Stimulated activated naive B cell treated with anti-CD40 and anti-IgM and Interleukin-4, amounts not matched to agents 10 μg/mL and 1 μg/mL and 100 μg/mL, for 72 hours (primary cell): ENCODE results near the gene SLC16A3.
"Not testable (repeated sequence)": the region's sequence is repeated elsewhere in the genome, so short reads cannot be mapped to it uniquely, and the experiment has no call there.

Experiments
- ATAC-seq, 2 donors: fragments of 150-1000 bp; cut with Tn5 transposase; replicated peaks; 2 replicates each; pipeline ENCODE4 v1.10.0; 2021; ENCODE audit warnings: moderate library complexity in 1 of 2
- DNase-seq: peaks from one replicate; pipeline ENCODE4 v3.0.0; 2021
- H3K27ac Mint-ChIP-seq: one replicate; pipeline ENCODE4 v1.8.0; 2022; ENCODE audit warnings: mild to moderate bottlenecking, mixed read lengths
- H3K27me3 Mint-ChIP-seq, 2 donors: one replicate each; pipeline ENCODE4 v1.8.0; 2022; ENCODE audit warnings: mixed read lengths in 2 of 2
- H3K36me3 Mint-ChIP-seq, 2 donors: one replicate each; pipeline ENCODE4 v1.8.0; 2022; ENCODE audit warnings: mixed read lengths in 2 of 2, mild to moderate bottlenecking in 1 of 2
- H3K4me1 Mint-ChIP-seq, 2 donors: one replicate each; pipeline ENCODE4 v1.8.0; 2022; ENCODE audit warnings: mixed read lengths in 2 of 2, mild to moderate bottlenecking in 1 of 2
- H3K4me3 Mint-ChIP-seq, 2 donors: one replicate each; pipeline ENCODE4 v1.8.0; 2022; ENCODE audit warnings: mild to moderate bottlenecking in 2 of 2, mixed read lengths in 2 of 2, moderate library complexity in 1 of 2
- H3K9me3 Mint-ChIP-seq, 2 donors: one replicate each; pipeline ENCODE4 v1.8.0; 2022; ENCODE audit warnings: mixed read lengths in 2 of 2, mild to moderate bottlenecking in 1 of 2

The SLC16A3 gene

GRCh38 chr17:82198092-82198491 lies 30.8 kb upstream of the SLC16A3 start:
- no peak overlapping the region for H3K4me3 Mint-ChIP-seq
- H3K36me3 Mint-ChIP-seq = peaks cover 45 to 48% of the 10 kb centered on the region in 2 donors
- DNase-seq (no peak), ATAC-seq (no peak)
- H3K4me1 Mint-ChIP-seq = peaks cover 8 to 10% of the 10 kb centered on the region in 2 donors
- H3K9me3 Mint-ChIP-seq = no peaks in the 10 kb centered on the region
- no peaks in the 10 kb centered on the region for H3K27me3 Mint-ChIP-seq
- no peak overlapping the region for H3K27ac Mint-ChIP-seq

GRCh38 chr17:82199496-82199895 lies 29.3 kb upstream of the SLC16A3 start:
- peaks cover 35 to 39% of the 10 kb centered on the region in 2 donors for H3K36me3 Mint-ChIP-seq
- H3K4me1 Mint-ChIP-seq = peaks cover 0 to 6% of the 10 kb centered on the region in 2 donors

GRCh38 chr17:82200135-82200534 lies 28.7 kb upstream of the SLC16A3 start:
- no peak overlapping the region for H3K27ac Mint-ChIP-seq
- DNase-seq = no peak
- H3K27me3 Mint-ChIP-seq = no peaks in the 10 kb centered on the region
- no peaks in the 10 kb centered on the region for H3K9me3 Mint-ChIP-seq
- peaks cover 0 to 9% of the 10 kb centered on the region in 2 donors for H3K4me1 Mint-ChIP-seq
- H3K4me3 Mint-ChIP-seq = no peak overlapping the region
- no peak for ATAC-seq
- H3K36me3 Mint-ChIP-seq = peaks cover 33 to 35% of the 10 kb centered on the region in 2 donors

More at GRCh38 chr17:82199496-82199895, 29.3 kb upstream of the SLC16A3 start:
- H3K27me3 Mint-ChIP-seq = no peaks in the 10 kb centered on the region
- H3K9me3 Mint-ChIP-seq = no peaks in the 10 kb centered on the region
- H3K27ac Mint-ChIP-seq = no peak overlapping the region
- DNase-seq (no peak), ATAC-seq (no peak)
- no peak overlapping the region for H3K4me3 Mint-ChIP-seq

- H3K27me3 Mint-ChIP-seq = no peaks in the 10 kb centered on the region
- H3K4me1 Mint-ChIP-seq = peaks cover 6 to 13% of the 10 kb centered on the region in 2 donors
- no peak overlapping the region for H3K27ac Mint-ChIP-seq
- H3K9me3 Mint-ChIP-seq = no peaks in the 10 kb centered on the region
- no peak overlapping the region for H3K4me3 Mint-ChIP-seq
- DNase-seq = no peak
- no peak for ATAC-seq
- peaks cover 25 to 30% of the 10 kb centered on the region in 2 donors for H3K36me3 Mint-ChIP-seq
Observed at GRCh38 chr17:82200743-82201497, 27.9 kb upstream of the SLC16A3 start.

- Mint-ChIP-seq H3K4me3 (no peak overlapping the region), H3K4me1 (peaks cover 12 to 15% of the 10 kb centered on the region in 2 donors), H3K27me3 (no peaks in the 10 kb centered on the region), H3K9me3 (no peaks in the 10 kb centered on the region), H3K36me3 (peaks cover 22 to 26% of the 10 kb centered on the region in 2 donors), H3K27ac (no peak overlapping the region)
- ATAC-seq = no peak
- no peak for DNase-seq
Observed at GRCh38 chr17:82201498-82201910, 27.3 kb upstream of the SLC16A3 start.

- H3K27ac Mint-ChIP-seq = no peak overlapping the region
- no peaks in the 10 kb centered on the region for H3K27me3 Mint-ChIP-seq
- peaks cover 15% of the 10 kb centered on the region in 2 donors for H3K4me1 Mint-ChIP-seq
- peaks cover 16 to 27% of the 10 kb centered on the region in 2 donors for H3K36me3 Mint-ChIP-seq
- no peak overlapping the region for H3K4me3 Mint-ChIP-seq
- no peaks in the 10 kb centered on the region for H3K9me3 Mint-ChIP-seq
- ATAC-seq = no peak
- no peak for DNase-seq
Observed at GRCh38 chr17:82202981-82203380, 25.9 kb upstream of the SLC16A3 start.

- Mint-ChIP-seq H3K36me3 (peaks cover 12 to 23% of the 10 kb centered on the region in 2 donors), H3K27me3 (no peaks in the 10 kb centered on the region), H3K9me3 (no peaks in the 10 kb centered on the region), H3K27ac (no peak overlapping the region), H3K4me3 (no peak overlapping the region), H3K4me1 (peaks cover 13 to 19% of the 10 kb centered on the region in 2 donors)
- ATAC-seq (no peak), DNase-seq (no peak)
Observed at GRCh38 chr17:82203920-82204319, 24.9 kb upstream of the SLC16A3 start.

- peak in 1 of 2 donors; percentile 15 for ATAC-seq
Observed at GRCh38 chr17:82204831-82205719, 23.8 kb upstream of the SLC16A3 start.

GRCh38 chr17:82205720-82206508 lies 22.9 kb upstream of the SLC16A3 start:
- DNase-seq = peak; percentile 74
- Mint-ChIP-seq H3K4me1 (peaks cover 15 to 22% of the 10 kb centered on the region in 2 donors), H3K36me3 (peaks cover 12 to 18% of the 10 kb centered on the region in 2 donors), H3K9me3 (no peaks in the 10 kb centered on the region), H3K27ac (peak overlapping the region; percentile 90), H3K4me3 (peak overlapping the region; percentile 21 to 57), H3K27me3 (no peaks in the 10 kb centered on the region)
- ATAC-seq = peak; percentile 94 to 97

More at GRCh38 chr17:82204831-82205719, 23.8 kb upstream of the SLC16A3 start:
- Mint-ChIP-seq H3K27me3 (no peaks in the 10 kb centered on the region), H3K4me1 (peaks cover 15 to 22% of the 10 kb centered on the region in 2 donors), H3K36me3 (peaks cover 12 to 18% of the 10 kb centered on the region in 2 donors), H3K4me3 (no peak overlapping the region), H3K9me3 (no peaks in the 10 kb centered on the region), H3K27ac (no peak overlapping the region)
- no peak for DNase-seq

GRCh38 chr17:82210655-82211054 lies 18.2 kb upstream of the SLC16A3 start:
- H3K4me1 Mint-ChIP-seq = peaks cover 21 to 30% of the 10 kb centered on the region in 2 donors
- H3K9me3 Mint-ChIP-seq, H3K27me3 Mint-ChIP-seq, H3K27ac Mint-ChIP-seq, DNase-seq, ATAC-seq, H3K4me3 Mint-ChIP-seq: not testable (repeated sequence)
- H3K36me3 Mint-ChIP-seq = peaks cover 6 to 12% of the 10 kb centered on the region in 2 donors

- Mint-ChIP-seq H3K27me3 (no peaks in the 10 kb centered on the region), H3K36me3 (peaks cover 2 to 4% of the 10 kb centered on the region in 2 donors), H3K4me3 (peak within 1 kb of the TSS; percentile 74 to 83), H3K27ac (peak within 1 kb of the TSS; percentile 94), H3K9me3 (no peaks in the 10 kb centered on the region), H3K4me1 (peaks cover 28 to 36% of the 10 kb centered on the region in 2 donors)
- DNase-seq (peak; percentile 76), ATAC-seq (peak; percentile 68 to 77)
Observed at GRCh38 chr17:82212331-82213250, 16.3 kb upstream of the SLC16A3 start, which contains the start of gene CCDC57. CCDC57 (minus strand) TSS chr17:82212842; CDS start chr17:82201944, 10,898 bp downstream.

GRCh38 chr17:82213251-82214011 lies 15.4 kb upstream of the SLC16A3 start:
- Mint-ChIP-seq H3K27me3 (no peaks in the 10 kb centered on the region), H3K36me3 (peaks cover 0 to 2% of the 10 kb centered on the region in 2 donors), H3K27ac (peak overlapping the region; percentile 94), H3K4me1 (peaks cover 28 to 36% of the 10 kb centered on the region in 2 donors), H3K9me3 (no peaks in the 10 kb centered on the region), H3K4me3 (peak overlapping the region; percentile 74 to 83)
- DNase-seq (peak; percentile 37), ATAC-seq (peak in 1 of 2 donors; percentile 2)
